Stimulated activated CD8-positive, alpha-beta memory T cell treated with anti-CD3 and anti-CD28 coated beads, Interleukin-15, amount 100 ng/mL, for 24 hours (primary cell): Measurements from ENCODE around the gene SHISA5.

Experiments used
- DNase-seq: peaks from one replicate; pipeline ENCODE4 v3.0.0-alpha.2; 2020; ENCODE audit warnings: low read depth

The SHISA5 gene

DNA sequence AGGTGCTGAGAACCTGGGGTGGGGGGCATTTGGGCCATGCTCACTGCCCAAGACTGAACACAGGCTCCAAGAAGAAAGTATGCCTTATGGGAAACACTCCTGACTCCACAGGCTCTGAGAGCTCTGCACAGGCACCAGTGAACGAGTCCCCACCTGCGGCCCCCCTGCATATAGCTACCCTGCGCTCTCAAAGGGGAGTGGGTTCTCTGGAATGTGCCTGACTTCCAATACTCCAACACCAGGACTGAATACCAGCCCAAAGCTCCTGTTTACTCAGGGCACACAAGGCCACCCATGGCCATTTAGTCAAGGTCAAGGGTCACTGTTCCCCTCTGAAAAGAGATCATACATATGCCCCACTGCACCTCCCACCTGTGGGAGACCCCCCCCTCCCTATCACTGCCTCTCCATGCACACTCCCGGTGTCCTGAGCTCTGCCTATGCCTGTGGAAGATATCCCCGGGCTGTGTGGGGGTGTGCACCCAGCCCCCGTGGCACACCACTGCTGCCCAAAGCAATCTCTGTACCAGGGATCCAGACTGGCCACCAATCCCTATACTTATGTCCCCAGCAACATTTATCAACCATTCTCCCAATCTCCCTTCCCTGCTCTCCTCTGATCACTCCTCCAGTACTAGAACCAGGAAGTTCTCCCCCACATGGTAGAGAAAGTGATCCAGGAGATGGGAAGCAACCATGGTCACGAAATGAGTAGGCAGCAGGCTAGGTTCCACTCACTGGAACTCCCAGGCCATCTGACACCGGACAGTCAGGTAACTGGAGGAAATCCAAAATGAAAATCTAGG lies 72.5 kb downstream of the SHISA5 start:
- DNase-seq, result no peak

DNA sequence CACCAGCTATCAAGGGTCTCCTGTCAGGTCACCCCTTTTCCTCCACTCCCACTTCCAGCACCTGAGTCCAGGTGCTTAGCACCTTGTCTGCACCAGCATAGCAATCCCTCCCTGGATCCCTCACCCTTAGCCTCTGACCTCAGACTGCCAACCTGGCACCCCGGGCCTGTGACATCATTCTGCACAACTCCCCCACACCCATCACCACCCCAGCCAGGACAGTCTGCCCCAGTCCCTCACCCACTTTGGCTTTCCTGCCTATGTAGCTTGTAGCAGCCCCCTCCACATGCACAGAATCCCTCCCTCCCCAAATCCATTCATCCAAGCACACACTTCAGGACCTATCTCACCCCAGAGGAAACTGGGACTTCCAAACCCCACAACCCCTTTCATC lies 73.3 kb downstream of the SHISA5 start:
- DNase-seq, result no peak

DNA sequence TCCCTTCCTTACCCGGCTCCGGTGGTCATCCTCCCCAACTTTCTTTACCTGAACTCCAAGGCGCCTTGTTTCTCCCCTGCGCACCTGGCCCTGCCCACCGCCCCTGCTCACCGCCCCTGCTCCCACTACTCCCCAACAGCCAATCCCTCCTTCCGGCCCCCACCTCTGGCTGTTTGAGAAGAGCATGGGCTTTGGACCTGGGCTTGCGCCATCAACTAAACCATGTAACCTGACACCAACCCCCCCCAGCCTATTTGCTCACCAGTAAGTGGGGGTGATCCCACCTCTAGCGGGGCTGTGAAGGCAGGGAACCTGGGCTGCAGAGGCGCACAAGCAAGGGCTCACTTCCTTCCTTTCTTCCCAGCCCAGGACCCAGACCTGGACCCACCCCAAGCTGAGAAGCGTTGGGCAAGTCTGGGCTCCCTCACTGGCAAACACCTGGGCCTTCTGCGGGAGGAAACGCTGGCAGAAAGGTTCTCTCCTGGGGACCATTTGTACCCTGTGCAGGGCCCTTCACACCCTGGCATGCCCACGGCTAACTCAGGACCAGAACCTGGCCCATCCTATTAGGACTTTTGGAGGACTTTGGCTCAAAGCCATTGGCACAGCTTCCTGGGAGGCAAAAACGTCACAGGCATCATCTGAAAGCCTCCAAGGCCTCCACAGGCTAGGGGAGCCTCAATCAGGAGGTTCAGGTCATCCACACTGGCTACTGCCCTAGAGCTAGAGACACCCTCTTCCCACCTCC lies 73.8 kb downstream of the SHISA5 start, which contains the start of gene PLXNB1:
TSS of gene PLXNB1 (minus strand) at position 127 of the 748 bp plus-strand sequence. CDS start 5,475 bp downstream, outside the sequence.
- no peak for DNase-seq

DNA sequence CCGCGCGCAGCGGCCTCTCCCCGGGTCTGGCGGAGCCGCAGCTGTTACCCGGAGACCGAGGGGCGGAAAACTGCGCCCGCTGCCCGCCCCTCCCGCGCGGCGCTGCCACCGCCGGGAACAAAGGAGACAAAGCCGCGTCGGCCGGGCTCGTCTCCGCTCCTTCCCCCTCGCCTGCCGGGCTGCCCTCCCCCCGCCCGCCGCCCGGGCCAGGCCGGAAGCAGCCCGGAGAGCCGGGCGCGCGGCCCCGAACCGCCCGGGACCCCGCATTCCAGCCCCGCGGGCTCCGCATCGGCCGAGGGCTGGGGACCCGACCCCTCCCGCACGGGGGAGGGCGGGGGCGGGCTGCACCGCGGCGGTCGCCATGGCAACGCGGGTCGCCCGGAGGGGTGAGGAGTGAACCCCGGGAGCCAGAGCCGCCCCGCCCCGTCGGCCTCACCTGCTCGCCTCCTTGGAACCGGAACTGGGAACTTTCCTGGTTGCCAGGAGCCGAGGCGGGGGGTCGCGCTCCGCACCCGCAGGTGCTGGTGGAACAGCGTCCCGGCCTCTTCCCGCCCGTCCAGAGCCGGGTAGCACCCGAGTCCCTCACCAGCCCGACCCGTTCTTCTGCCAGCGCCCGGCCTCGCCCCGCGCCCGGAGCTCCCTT lies 74.5 kb downstream of the SHISA5 start:
- peak; percentile 32 for DNase-seq

DNA sequence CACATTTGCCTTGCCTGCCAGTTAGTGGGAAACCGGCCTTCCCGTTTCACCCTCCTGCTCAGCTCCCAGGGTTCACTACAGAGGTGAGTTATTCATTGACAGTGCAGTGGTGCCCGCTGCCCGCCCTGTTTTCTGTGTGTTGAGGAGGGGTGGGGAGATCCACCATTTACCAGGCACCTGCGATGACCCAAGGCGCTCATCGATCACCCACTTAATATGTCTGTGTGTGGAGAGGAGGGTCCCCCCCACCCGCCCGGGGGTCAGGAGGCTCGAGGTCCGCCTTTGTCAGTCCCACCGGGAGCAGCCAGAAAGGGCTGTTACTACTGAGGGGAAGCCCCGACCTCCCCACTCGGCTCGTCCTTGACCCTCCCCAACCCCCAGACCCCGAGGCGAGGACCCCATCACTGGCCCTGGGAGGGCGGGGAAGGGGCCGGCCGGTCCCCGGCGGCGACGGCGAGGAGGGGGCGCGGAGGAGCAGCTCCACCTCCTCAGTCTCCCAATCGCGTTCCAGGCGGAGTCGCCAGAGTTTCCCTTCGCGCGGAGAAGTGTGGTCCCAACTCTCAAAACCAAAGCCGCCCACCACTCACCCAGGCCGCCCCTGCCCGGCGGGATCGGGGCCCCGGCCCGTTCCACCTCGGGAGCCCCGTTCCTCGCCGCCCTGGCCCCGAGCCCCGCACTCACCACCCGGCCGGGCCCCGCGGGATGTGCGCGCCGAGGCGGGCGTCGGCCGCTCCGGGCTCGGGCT lies 75.2 kb downstream of the SHISA5 start:
- DNase-seq, result no peak

DNA sequence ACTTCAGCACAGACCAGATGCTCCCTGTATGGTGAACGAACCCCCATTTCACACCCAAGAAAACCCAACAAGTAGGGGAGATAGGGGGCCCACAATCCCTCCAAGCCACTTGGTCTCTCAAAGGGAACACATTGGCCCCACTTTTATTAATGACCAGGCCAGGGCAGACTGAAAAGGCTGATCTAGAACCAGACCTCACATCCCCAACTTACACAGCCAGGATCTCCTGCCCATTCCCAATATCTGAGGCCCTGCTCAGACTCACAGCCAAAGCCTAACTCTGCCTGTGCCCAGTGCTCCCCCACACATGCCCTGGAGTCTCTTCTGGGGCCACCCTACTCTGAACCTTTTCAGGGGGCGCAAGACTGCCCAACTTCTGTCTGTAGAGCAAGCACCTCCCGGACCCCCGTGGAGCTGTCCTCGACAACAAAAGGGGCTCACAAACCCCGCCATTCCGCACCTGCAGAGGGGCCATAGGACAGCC lies 75.8 kb downstream of the SHISA5 start:
- no peak for DNase-seq

DNA sequence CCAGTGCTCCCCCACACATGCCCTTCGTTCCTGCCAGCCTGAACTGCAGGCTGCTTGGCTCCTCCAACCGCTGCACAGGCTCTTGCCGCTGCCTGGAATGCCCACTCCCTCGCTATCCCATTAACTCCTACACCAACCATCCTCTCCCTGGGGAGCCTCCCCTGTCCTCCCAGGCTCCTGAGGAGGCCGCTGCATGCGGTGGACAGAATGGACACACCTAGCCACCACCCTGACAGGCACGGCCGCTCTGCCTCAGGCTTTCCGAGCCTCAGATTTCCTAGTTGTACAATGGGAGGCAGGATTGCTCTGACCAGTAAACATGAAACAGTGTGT lies 76.4 kb downstream of the SHISA5 start:
- DNase-seq, result no peak

DNA sequence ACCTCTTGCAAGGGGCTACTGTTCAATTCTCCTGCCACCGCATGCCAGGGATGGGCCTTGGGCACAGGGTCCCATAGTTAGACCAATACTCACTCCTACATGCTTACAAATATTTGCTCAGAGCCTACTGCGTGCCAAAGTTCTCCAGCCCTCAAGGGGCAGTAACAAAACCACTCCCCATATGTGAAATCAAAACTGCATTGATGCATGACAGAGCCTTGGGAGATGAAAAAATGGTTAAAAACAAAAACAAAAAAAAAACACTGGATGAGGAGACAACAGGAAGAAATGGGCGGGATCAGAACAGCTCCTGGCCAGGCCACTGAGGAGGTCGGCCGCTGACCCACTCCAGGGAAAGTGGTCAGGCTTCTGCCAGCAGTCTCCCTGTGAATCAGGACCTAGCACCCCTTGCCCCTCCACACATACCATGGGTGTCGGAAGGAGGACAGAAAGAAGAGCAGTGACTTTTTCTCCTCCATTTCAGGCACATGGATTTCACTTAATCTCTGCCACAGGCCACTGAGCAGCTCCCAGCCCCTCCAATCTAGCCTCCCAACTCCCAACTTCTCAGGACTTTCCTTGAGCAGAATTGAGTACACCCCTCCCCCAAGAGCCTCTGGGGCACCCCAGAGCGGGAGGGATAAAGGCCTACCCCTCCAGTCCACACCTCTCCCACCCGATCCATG lies 76.9 kb downstream of the SHISA5 start:
- no peak for DNase-seq

DNA sequence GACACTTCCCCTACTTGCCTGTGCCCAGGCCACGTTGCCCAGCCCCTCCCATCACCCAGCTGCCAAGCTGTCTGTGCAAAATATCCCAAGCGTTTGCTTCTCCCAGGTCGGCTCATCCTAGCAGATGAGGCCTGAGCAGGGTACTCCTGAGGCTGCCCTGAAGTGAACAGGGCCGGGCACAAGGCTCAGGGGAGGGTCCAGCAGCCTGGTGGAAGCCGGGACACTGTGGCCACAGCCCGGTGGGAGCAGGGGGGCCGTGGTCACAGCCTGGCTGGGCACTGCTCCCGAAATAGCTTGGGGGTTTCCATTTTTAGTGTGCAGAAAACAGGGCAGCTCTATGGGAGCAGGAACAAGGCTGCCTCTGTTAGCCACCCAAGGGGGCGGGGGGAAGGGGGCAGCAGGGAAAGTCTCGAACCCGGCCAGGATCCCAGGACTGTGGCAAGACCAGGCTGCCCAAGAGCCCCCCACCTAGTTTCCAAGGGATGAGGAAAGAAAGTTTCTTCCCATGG lies 77.5 kb downstream of the SHISA5 start:
- no peak for DNase-seq

DNA sequence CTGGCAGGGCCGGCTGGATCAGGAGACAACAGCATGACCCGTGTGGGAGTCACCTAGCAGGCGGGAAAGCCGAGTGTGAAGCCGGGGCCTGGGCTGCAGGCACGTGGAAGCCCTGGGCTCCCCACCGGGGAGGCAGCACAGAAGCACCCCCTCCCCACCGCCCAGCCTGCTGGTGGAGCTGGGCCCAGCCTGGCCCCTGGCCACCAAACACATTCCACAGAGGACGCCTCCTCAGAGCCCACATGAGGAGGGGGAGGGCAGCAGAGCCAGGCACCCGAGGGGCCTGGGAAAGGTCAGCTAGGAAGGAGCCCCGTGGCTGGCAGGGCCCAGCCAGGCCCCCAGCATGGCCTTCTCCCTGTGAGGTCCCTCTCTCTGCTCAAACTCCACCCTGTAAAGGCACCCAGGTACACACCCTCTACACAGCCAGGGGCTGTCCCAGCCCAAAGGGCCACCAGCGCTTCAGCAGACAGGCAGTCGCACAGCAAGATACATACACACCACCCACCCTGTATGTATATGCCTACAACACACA lies 78.6 kb downstream of the SHISA5 start:
- no peak for DNase-seq

DNA sequence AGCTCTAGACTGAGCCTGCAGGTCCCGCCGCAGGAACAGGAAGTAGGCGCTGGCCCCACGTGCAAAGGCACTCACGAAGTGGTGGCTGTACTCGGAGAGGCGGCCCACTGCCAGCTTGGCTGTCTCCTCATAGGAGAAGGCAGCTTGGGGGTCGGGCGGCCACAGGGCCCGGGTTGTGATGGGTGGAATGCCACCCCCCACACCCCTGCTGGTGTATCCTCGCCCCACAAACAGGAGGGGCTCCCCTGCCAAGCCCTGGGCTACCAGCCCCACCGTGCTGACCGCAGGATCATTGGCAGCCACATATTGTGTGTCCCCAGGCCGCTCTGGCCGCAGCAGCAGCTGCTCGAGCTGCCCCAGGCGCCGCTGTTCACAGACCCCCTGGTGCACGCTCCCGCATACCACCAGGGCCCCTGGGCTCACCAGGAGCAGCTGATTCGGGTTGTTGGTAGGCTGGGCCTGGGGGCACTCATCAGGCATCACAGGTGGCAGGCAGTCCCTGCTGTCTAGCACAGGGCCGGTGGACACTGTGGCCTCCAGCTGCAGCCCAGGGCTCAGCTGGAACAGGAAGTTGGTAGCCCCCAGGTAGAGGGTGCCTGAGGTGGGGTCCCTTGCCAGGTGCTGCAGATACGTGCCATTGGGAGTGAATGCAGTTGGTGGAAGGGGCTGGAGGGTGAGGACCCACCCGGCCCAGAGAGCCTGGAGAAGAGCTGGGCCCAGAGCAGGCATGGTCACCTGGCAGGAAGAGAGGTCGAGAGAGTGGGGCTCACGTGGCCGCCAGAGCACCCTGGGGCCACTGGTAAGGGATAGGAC lies 79.9 kb downstream of the SHISA5 start:
- no peak for DNase-seq

DNA sequence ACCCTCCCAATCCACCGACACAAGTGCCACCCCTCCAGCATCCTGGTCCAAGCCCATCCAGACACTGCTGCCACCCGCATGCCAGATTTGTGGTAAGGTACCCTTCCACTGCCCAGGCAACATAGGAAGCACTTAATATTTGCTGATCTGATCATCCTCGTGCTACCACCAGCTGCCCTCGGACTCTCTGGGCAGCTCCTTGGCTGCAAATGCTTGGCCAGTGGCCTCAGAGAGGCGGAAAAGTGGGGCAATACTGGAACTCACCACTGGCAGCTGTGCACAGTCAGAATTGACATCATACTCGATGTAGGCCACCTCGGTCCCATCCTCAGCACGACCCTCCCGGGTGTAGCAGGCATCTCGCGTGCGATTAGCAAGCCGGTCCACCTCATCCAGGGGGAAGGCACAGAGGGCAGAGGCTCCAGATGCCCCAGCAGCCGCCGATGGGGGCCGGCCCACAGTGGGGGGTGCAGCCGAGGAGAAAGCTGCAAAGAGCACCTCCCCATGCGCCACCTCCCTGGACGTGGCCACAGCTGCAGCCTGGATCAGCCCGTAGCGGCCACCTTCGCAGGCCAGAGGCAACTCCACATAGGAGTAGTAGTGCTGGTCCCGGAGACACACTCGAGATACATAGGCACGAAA lies 80.6 kb downstream of the SHISA5 start:
- DNase-seq, result no peak

DNA sequence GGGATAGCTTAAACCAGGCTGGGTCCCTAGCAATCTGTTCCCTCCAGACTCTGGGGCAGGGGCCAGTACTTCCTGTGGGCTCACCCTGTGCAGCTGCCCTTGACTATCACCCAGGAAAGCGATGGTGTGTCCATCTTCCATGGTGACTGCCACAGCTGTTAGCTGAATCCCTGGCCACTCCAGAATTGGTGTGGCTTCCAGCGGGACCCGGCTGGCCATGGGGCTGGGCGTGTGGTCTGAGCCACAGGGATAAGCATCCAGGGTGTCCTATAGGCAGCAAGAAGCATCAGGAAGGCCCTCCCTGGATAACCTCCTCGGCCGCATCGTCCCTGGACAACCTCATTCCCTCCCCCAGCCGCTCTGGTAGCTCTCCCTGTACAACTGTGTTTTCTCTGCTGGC lies 81.3 kb downstream of the SHISA5 start:
- DNase-seq, result no peak

DNA sequence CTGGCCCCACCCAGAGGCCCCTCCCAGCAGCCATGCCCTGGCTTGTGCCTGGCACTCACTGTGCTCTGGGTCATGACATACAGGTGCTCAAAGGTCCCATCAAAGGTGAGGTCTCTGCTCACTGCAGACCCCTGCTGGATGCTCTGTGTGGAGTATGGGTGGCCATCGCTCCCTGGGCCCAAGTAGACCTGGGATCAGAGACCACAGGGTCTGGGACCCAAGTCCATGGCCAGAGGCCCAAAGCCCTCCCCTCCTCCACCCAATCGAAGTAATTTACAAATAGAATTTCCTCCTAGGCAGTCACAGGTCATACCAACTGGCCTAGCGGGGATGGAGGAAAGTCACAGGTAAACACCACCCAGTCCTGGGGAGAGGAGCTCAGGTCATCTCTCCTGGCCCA lies 81.7 kb downstream of the SHISA5 start:
- DNase-seq, result no peak

DNA sequence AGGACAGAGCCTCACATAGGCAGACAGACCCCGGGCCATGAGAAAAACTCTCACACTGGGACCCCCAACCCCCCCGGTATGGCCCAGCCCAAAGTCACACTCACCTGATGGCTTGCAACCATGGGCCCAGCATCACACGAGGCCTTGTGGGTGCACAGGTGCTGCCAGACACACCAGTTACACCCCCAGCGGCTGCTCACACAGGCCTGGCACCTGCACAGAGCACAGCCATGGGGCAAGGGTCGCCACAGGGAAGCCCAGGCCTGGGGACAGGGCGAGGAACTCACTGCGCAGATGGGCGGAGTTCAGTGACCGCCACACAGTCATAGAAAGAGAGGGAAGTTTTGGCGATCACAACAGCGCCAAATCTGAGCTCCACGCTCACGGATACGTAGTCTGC lies 83.4 kb downstream of the SHISA5 start:
- no peak for DNase-seq

DNA sequence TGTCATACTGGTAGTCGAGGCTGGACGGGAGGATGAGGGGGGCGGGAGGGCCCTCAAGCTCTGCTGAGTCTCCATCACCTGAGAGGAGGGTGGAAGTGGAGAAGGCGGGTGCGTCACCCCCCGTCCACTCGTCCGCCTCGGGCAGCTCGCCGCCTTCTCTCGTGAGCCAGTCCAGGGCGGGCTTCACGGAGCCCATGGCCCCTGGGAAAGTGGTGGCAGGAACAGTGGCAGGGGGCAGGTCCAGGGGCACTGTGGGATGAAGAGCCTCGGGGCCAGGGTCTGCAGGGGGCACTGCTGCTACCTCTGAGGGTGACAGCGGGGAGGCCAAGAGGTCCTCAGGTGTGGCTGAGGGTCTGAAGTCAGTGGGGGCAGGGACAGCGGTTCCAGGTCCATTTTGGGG lies 84.4 kb downstream of the SHISA5 start:
- no peak for DNase-seq

DNA sequence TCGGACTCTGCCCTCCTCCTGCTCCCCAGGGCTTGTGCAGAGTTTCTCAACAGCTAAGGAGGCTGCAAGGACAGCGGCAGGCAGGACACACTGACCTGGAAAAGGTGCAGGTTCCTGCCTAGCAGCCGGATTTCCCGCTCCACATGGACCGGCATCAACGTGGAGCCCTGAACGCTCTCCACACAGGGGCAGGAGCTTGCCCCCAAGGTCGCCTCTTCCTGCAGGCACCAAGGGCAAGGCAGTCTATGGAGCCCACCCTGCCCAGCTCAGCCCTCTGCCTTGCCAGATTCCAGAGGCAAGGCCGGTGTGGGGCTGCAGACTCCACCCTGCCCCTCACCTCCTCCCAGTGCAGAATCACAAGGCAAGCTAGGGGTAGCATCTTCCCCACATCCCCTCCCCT lies 84.8 kb downstream of the SHISA5 start:
- DNase-seq, result no peak

DNA sequence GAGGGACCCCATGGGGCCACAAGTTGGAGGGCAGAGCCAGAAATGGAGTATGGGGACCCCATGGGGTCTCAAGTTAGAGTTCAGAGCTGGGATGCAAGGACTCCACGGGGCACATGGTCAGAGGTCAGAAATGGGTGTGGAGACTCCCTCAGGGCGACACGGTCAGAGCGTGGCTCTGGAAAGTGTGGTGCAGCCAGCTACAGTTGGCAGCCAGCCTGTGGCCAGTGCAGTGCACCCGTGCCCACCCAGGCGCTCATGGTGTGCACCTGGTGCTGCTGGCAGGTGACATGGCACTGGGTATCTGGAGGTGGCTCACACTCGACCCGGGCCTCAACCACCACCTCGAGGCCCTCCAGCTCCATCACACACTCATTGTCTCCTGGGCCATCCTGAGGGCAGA lies 85.3 kb downstream of the SHISA5 start:
- DNase-seq, result no peak

DNA sequence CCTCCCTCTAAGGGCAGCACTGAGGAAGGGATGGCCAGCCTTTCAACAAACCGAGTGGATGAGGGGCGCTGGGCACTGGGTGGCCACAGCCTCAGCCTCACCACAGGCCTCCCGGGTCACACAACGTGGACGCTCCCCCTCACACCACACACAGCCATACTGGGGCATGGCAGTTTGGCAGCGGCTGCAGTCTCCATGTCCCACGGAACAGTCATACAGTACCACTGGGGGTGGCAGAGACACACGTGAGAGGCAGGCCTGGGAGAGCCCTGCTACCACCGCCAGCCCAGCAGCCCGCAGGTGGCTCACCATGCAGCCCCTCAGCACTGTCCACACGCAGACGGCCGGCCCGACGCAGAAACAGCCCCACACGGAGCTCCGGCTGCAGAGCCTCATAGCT lies 85.8 kb downstream of the SHISA5 start:
- no peak for DNase-seq
